Progenitor cell of endocrine pancreas (in vitro differentiated cells): ENCODE measurements around the gene WDCP. TPM values are rescaled to one million over a fixed set of nuclear protein-coding genes. Genes with fewer than 3 reads are reported as not detected.
"Not testable (repeated sequence)": the region's sequence is repeated elsewhere in the genome, so short reads cannot be mapped to it uniquely, and the experiment has no call there.

Experiments used
- DNase-seq: peaks from one replicate; pipeline ENCODE4 v3.0.0; 2021; ENCODE audit warnings: low spot score; ENCODE audit not compliant: unreplicated experiment
- H3K27ac Mint-ChIP-seq: 2 replicates; pipeline ENCODE4 v1.8.0; 2021; ENCODE audit warnings: mild to moderate bottlenecking, moderate library complexity, mixed read lengths
- H3K27me3 Mint-ChIP-seq: 2 replicates; pipeline ENCODE4 v1.8.0; 2021; ENCODE audit warnings: mixed read lengths
- H3K36me3 Mint-ChIP-seq: 2 replicates; pipeline ENCODE4 v1.8.0; 2022; ENCODE audit warnings: mixed read lengths; ENCODE audit not compliant: insufficient read depth
- H3K4me1 Mint-ChIP-seq: 2 replicates; pipeline ENCODE4 v1.8.0; 2021; ENCODE audit warnings: low read depth, mixed read lengths
- H3K4me3 Mint-ChIP-seq: 2 replicates; pipeline ENCODE4 v1.8.0; 2021; ENCODE audit warnings: low read depth, mild to moderate bottlenecking, moderate library complexity, mixed read lengths
- H3K9me3 Mint-ChIP-seq: 2 replicates; pipeline ENCODE4 v1.8.0; 2021; ENCODE audit warnings: low read depth, mixed read lengths
- total RNA-seq: library from RNA; stranded (reverse); gene quantifications from 2 replicates; pipeline ENCODE4 v1.2.1, GENCODE V29; 2021
- TF ChIP-seq, protein P1 (sequence below): fragments of 200-600 bp; sonication (generic); IDR thresholded peaks from one replicate; pipeline ENCODE4 v1.5.0; 2021; ENCODE audit warnings: antibody characterized with exemption, mild to moderate bottlenecking; ENCODE audit not compliant: unreplicated experiment

WDCP gene
- total RNA-seq, 1 donor from 2014 or later: 23.7 TPM

DNA sequence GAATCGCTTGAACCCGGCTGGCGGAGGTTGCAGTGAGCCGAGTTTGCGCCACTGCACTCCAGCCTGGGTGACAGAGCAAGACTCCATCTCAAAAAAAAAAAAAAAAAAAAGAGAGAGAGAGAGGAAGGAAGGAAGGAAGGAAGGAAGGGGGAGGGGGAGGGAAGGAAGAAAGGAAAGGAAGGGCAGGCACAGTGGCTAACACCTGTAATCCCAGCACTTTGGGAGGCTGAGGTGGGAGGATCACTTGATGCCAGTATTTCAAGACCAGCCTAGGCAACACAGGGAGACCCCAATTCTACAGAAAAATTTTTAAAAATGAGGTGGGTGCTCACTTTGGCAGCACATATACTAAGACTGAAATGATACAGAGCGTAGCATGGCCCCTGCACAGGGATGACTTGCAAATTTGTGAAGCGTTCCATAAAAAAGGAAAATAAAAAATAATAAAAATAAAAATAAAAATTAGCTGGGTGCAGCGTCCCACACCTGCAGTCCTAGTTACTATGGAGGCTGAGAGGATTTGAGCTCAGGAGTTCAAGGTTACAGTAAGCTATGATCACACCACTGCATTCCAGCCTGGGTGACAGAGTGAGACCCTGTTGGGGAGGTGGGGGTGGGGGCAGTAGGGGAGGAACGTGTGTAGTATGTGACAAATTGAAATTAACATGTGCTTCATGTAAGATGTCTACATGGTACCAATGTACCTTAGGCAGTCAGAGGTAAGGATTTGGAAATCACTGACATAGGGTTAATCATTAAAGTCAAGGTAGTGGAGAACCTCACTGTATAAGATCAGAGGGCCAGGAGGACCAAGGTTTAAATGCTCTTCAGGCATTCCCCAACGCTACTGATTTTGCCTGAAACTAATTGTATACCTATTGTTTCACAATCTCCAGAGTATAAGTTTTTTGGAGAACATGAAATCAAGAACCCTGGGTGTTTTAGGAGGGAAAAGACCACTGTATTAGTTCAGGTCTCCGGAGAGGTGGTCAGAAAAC lies 1.4 kb downstream of the WDCP start:
- peaks cover 1% of the 10 kb centered on the region for H3K36me3 Mint-ChIP-seq
- TF ChIP-seq, protein P1, sequence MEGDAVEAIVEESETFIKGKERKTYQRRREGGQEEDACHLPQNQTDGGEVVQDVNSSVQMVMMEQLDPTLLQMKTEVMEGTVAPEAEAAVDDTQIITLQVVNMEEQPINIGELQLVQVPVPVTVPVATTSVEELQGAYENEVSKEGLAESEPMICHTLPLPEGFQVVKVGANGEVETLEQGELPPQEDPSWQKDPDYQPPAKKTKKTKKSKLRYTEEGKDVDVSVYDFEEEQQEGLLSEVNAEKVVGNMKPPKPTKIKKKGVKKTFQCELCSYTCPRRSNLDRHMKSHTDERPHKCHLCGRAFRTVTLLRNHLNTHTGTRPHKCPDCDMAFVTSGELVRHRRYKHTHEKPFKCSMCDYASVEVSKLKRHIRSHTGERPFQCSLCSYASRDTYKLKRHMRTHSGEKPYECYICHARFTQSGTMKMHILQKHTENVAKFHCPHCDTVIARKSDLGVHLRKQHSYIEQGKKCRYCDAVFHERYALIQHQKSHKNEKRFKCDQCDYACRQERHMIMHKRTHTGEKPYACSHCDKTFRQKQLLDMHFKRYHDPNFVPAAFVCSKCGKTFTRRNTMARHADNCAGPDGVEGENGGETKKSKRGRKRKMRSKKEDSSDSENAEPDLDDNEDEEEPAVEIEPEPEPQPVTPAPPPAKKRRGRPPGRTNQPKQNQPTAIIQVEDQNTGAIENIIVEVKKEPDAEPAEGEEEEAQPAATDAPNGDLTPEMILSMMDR: no peak
- H3K9me3 Mint-ChIP-seq: no peaks in the 10 kb centered on the region
- no peaks in the 10 kb centered on the region for H3K27me3 Mint-ChIP-seq
- H3K4me3 Mint-ChIP-seq: peak overlapping the region; percentile 100
- peaks cover 16% of the 10 kb centered on the region for H3K4me1 Mint-ChIP-seq
- H3K27ac Mint-ChIP-seq: no peak overlapping the region
- no peak for DNase-seq

DNA sequence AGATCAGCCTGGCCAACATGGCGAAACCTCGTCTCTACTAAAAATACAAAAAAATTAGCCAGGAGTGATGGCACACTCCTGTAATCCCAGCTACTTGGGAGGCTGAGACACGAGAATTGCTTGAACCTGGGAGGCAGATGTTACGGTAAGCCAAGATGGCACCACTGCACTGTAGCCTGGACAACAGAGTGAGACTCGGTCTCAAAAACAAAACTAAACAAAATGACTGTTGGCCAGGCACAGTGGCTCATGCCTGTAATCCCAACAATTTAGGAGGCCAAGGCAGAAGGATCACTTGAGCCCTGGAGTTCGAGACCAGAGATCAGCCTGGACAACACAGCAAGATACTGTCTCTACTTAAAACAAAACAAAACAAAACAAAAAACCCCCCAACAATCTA lies 4.1 kb downstream of the WDCP start:
- H3K4me3 Mint-ChIP-seq, H3K36me3 Mint-ChIP-seq, DNase-seq, H3K27me3 Mint-ChIP-seq, H3K9me3 Mint-ChIP-seq, H3K27ac Mint-ChIP-seq: not testable (repeated sequence)
- peaks cover 16% of the 10 kb centered on the region for H3K4me1 Mint-ChIP-seq

DNA sequence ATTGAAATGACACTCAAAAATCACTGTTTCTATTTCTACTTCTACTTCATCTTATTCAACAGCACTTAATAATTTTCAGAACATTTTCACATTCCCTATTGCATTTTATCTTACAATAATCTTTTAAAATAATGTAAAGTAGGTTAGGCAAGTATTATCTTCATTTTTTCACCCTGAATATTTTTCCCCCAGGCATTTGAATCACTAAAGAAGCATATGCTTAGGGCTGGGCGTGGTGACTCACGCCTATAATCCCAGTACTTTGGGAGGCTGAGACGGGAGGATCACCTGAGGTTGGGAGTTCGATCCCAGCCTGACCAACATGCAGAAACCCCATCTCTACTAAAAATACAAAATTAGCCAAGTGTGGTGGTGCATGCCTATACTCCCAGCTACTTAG lies 6.7 kb downstream of the WDCP start:
- Mint-ChIP-seq H3K36me3 (peaks cover 11% of the 10 kb centered on the region), H3K9me3 (no peaks in the 10 kb centered on the region), H3K27ac (no peak overlapping the region), H3K27me3 (no peaks in the 10 kb centered on the region), H3K4me3 (no peak overlapping the region), H3K4me1 (peaks cover 3% of the 10 kb centered on the region)
- no peak for DNase-seq
- TF ChIP-seq, protein P1: no peak

DNA sequence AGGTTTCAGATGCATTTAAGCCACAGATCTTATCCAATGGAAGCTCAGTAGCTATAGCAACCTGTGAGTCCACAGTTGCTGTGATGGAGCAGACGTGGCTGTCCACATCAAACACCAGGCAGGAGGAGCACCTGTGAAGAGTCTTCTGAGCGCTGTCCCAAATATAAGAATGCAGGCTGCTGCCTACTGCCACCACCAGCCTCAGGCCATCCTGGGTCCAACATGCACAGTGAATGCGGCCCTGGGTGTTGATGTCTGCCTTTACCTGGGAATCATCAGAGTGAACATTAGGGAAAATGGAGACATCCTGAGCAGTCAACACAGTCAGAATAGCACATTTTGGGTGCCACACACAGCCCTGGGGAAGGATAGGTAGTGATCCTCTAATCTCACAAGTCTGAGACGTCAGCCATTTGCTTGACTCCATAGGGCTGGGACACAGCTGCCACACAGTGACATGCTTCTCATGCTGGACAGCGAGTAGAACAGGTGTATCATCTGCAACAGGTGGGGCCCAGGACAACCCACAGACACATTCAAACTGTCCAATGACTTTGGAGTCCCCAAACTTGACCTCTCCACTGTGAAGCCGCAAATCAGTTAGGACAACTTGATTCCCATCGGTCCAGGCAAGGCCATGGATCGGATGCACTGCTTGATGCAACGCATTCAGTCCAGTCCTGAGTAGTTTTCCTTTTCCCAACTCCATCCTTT lies 8.2 kb downstream of the WDCP start:
- TF ChIP-seq, protein P1: no peak
- H3K4me3 Mint-ChIP-seq: no peak overlapping the region

GRCh38 chr2:24026233-24026632 lies 21.0 kb downstream of the WDCP start:
- peaks cover 8% of the 10 kb centered on the region for H3K36me3 Mint-ChIP-seq
- H3K27ac Mint-ChIP-seq: no peak overlapping the region
- DNase-seq: no peak
- no peaks in the 10 kb centered on the region for H3K4me1 Mint-ChIP-seq
- H3K27me3 Mint-ChIP-seq: no peaks in the 10 kb centered on the region
- no peak overlapping the region for H3K4me3 Mint-ChIP-seq
- H3K9me3 Mint-ChIP-seq: no peaks in the 10 kb centered on the region
- TF ChIP-seq, protein P1: no peak

More for the DNA sequence above, 8.2 kb downstream of the WDCP start:
- peaks cover 12% of the 10 kb centered on the region for H3K36me3 Mint-ChIP-seq
- H3K4me1 Mint-ChIP-seq: no peaks in the 10 kb centered on the region
- H3K27ac Mint-ChIP-seq: no peak overlapping the region
- no peaks in the 10 kb centered on the region for H3K9me3 Mint-ChIP-seq
- H3K27me3 Mint-ChIP-seq: no peaks in the 10 kb centered on the region
- no peak for DNase-seq
